WI38 (cell line): ENCODE results near the gene DNAJC15.

ENCODE experiments used
- H3K4me3 ChIP-seq: 2 replicates; pipeline ENCODE4 v1.5.1; 2011; ENCODE audit warnings: low read depth, mild to moderate bottlenecking, control low read depth, low read length
- CTCF ChIP-seq: IDR thresholded peaks from 2 replicates; pipeline ENCODE4 v1.5.1; 2012; ENCODE audit warnings: low read depth, mild to moderate bottlenecking, control low read depth, low read length

DNAJC15 gene

GRCh38 chr13:43089912-43090498, 66.6 kb downstream of the DNAJC15 start:
- TF ChIP-seq CTCF = no peak
- no peak overlapping the region for H3K4me3 ChIP-seq

GRCh38 chr13:43094901-43095300, 71.5 kb downstream of the DNAJC15 start:
- no peak for TF ChIP-seq CTCF
- H3K4me3 ChIP-seq = no peak overlapping the region

GRCh38 chr13:43095771-43096719, 72.7 kb downstream of the DNAJC15 start:
- H3K4me3 ChIP-seq = no peak overlapping the region
- no peak for TF ChIP-seq CTCF

- no peak overlapping the region for H3K4me3 ChIP-seq
- TF ChIP-seq CTCF = no peak
Observed at GRCh38 chr13:43100667-43101066, 77.3 kb downstream of the DNAJC15 start.

GRCh38 chr13:43102304-43102703, 78.9 kb downstream of the DNAJC15 start:
- TF ChIP-seq CTCF = no peak

GRCh38 chr13:43107780-43108179, 84.4 kb downstream of the DNAJC15 start:
- no peak overlapping the region for H3K4me3 ChIP-seq
- TF ChIP-seq CTCF = no peak

More at GRCh38 chr13:43102304-43102703, 78.9 kb downstream of the DNAJC15 start:
- no peak overlapping the region for H3K4me3 ChIP-seq

- H3K4me3 ChIP-seq = no peak overlapping the region
- no peak for TF ChIP-seq CTCF
Observed at GRCh38 chr13:43110036-43110435, 86.7 kb downstream of the DNAJC15 start.
